Choroid plexus epithelial cell (primary cell): ENCODE results near the gene ADGRD2.

ENCODE experiments used
- DNase-seq: peaks from one replicate; pipeline ENCODE4 v3.0.0-alpha.2; 2010; ENCODE audit warnings: low read depth
- H3K4me3 ChIP-seq: 2 replicates; pipeline ENCODE4 v1.5.1; 2011; ENCODE audit warnings: low read depth, mild to moderate bottlenecking, control low read depth, low read length, moderate library complexity
- CTCF ChIP-seq: conservative IDR thresholded peaks from 2 replicates; pipeline ENCODE4 v1.5.1; 2011; ENCODE audit warnings: low read depth, mild to moderate bottlenecking, control low read depth, inconsistent platforms, low read length, moderate library complexity

ADGRD2 gene

GRCh38 chr9:124498499-124499146, 48.4 kb downstream of the ADGRD2 start:
- DNase-seq: no peak
- no peak for TF ChIP-seq CTCF
- H3K4me3 ChIP-seq: no peak overlapping the region

- H3K4me3 ChIP-seq: no peak overlapping the region
- no peak for TF ChIP-seq CTCF
- no peak for DNase-seq
Measured at GRCh38 chr9:124499216-124499615, 49.0 kb downstream of the ADGRD2 start.

GRCh38 chr9:124500028-124500795, 50.0 kb downstream of the ADGRD2 start:
- DNase-seq: no peak
- no peak overlapping the region for H3K4me3 ChIP-seq
- TF ChIP-seq CTCF: no peak

GRCh38 chr9:124500796-124501611, 50.8 kb downstream of the ADGRD2 start:
- no peak overlapping the region for H3K4me3 ChIP-seq
- no peak for TF ChIP-seq CTCF

GRCh38 chr9:124501771-124502320, 51.6 kb downstream of the ADGRD2 start:
- no peak for TF ChIP-seq CTCF
- H3K4me3 ChIP-seq: no peak overlapping the region
- no peak for DNase-seq

More at GRCh38 chr9:124500796-124501611, 50.8 kb downstream of the ADGRD2 start:
- no peak for DNase-seq

GRCh38 chr9:124502711-124503702, 52.8 kb downstream of the ADGRD2 start:
- H3K4me3 ChIP-seq: no peak overlapping the region
- no peak for TF ChIP-seq CTCF
- DNase-seq: peak; percentile 12
